Neural cell (in vitro differentiated cells): Measurements from ENCODE around the gene NOL7. TPM values are rescaled to one million over a fixed set of nuclear protein-coding genes. Genes with fewer than 3 reads are reported as not detected.

Source experiments
- H2AFZ ChIP-seq: fragments of 200-600, 300-800 bp; sonication (generic), shearing (Covaris generic); 2 replicates; pipeline ENCODE4 v1.6.0; 2014; ENCODE audit warnings: low read depth, mild to moderate bottlenecking, antibody characterized with exemption, low read length, moderate library complexity
- H3F3A ChIP-seq: fragments of 200-600 bp; shearing (Covaris generic); 2 replicates; pipeline ENCODE4 v1.6.1; 2016; ENCODE audit warnings: mild to moderate bottlenecking, moderate library complexity, mixed read lengths, antibody characterized with exemption, low read length; ENCODE audit not compliant: insufficient read depth, poor library complexity, severe bottlenecking
- H3K27ac ChIP-seq: fragments of 200-600, 300-800 bp; sonication (generic), shearing (Covaris generic); 2 replicates; pipeline ENCODE4 v1.5.1; 2014; ENCODE audit warnings: mild to moderate bottlenecking, low read length, moderate library complexity
- H3K27me3 ChIP-seq: fragments of 300-800, 200-600 bp; sonication (generic), shearing (Covaris generic); 2 replicates; pipeline ENCODE4 v1.6.0; 2014; ENCODE audit warnings: mild to moderate bottlenecking, low read depth, low read length, moderate library complexity; ENCODE audit not compliant: insufficient read depth
- H3K36me3 ChIP-seq: fragments of 300-800, 200-600 bp; sonication (generic), shearing (Covaris generic); 2 replicates; pipeline ENCODE4 v1.5.1; 2014; ENCODE audit warnings: mild to moderate bottlenecking, antibody characterized with exemption, low read length, moderate library complexity; ENCODE audit not compliant: insufficient read depth
- H3K4me2 ChIP-seq: fragments of 300-800, 200-600 bp; sonication (generic), shearing (Covaris generic); 2 replicates; pipeline ENCODE4 v1.6.0; 2014; ENCODE audit warnings: mild to moderate bottlenecking, low read length
- H3K4me3 ChIP-seq: fragments of 300-800, 200-600 bp; sonication (generic), shearing (Covaris generic); 2 replicates; pipeline ENCODE4 v1.5.1; 2014; ENCODE audit warnings: mild to moderate bottlenecking, low read length, moderate library complexity
- H3K79me2 ChIP-seq: fragments of 200-600 bp; shearing (Covaris generic); replicated peaks from 2 replicates; pipeline ENCODE4 v1.6.0; 2014; ENCODE audit warnings: mild to moderate bottlenecking, low read length, moderate library complexity; ENCODE audit not compliant: insufficient read depth
- H3K9ac ChIP-seq: fragments of 300-800, 200-600 bp; sonication (generic), shearing (Covaris generic); 2 replicates; pipeline ENCODE4 v1.6.1; 2016; ENCODE audit warnings: mild to moderate bottlenecking, low read length, mixed read lengths
- H3K9me2 ChIP-seq: fragments of 200-600 bp; shearing (Covaris generic); 2 replicates; pipeline ENCODE4 v1.6.1; 2016; ENCODE audit warnings: mild to moderate bottlenecking, low read length, mixed read lengths; ENCODE audit not compliant: insufficient read depth
- H3K9me3 ChIP-seq: fragments of 200-600, 300-800 bp; sonication (generic), shearing (Covaris generic); 2 replicates; pipeline ENCODE4 v1.6.1; 2016; ENCODE audit warnings: mild to moderate bottlenecking, mixed run types, low read length, moderate library complexity, mixed read lengths
- H4K20me1 ChIP-seq: fragments of 200-600 bp; shearing (Covaris generic); 2 replicates; pipeline ENCODE4 v1.6.1; 2016; ENCODE audit warnings: mild to moderate bottlenecking, mixed run types; ENCODE audit not compliant: insufficient read depth
- CTCF ChIP-seq: fragments of 450-650 bp; IDR thresholded peaks from 2 replicates; pipeline ENCODE4 v1.5.1; 2014; ENCODE audit warnings: antibody characterized with exemption, mild to moderate bottlenecking, moderate library complexity; ENCODE audit not compliant: poor library complexity, severe bottlenecking
- EP300 ChIP-seq: fragments of 450-650 bp; conservative IDR thresholded peaks from 2 replicates; pipeline ENCODE4 v1.6.1; 2014; ENCODE audit warnings: antibody characterized with exemption, mild to moderate bottlenecking, moderate library complexity; ENCODE audit not compliant: poor library complexity, severe bottlenecking
- EZH2 ChIP-seq: fragments of 200-600, 300-800 bp; shearing (Covaris generic), sonication (generic); IDR thresholded peaks from 2 replicates; pipeline ENCODE4 v1.6.1; 2014; ENCODE audit warnings: antibody characterized with exemption, low read length, borderline replicate concordance, mild to moderate bottlenecking; ENCODE audit not compliant: insufficient read depth, poor library complexity, severe bottlenecking
- MXI1 ChIP-seq: fragments of 450-650 bp; conservative IDR thresholded peaks from 2 replicates; pipeline ENCODE4 v1.6.1; 2014; ENCODE audit warnings: antibody characterized with exemption, mild to moderate bottlenecking; ENCODE audit not compliant: poor library complexity, severe bottlenecking
- POLR2AphosphoS5 ChIP-seq: IDR thresholded peaks from 2 replicates; pipeline ENCODE4 v1.6.1; 2012
- RAD21 ChIP-seq: fragments of 450-650 bp; conservative IDR thresholded peaks from 2 replicates; pipeline ENCODE4 v1.6.1; 2014; ENCODE audit warnings: antibody characterized with exemption, mild to moderate bottlenecking, moderate library complexity
- SMC3 ChIP-seq: fragments of 450-650 bp; conservative IDR thresholded peaks from 2 replicates; pipeline ENCODE4 v1.6.1; 2014; ENCODE audit warnings: antibody characterized with exemption, mild to moderate bottlenecking, moderate library complexity; ENCODE audit not compliant: poor library complexity
- TAF1 ChIP-seq: IDR thresholded peaks from 2 replicates; pipeline ENCODE4 v1.6.1; 2012; ENCODE audit warnings: low read depth
- polyA minus RNA-seq: library from RNA; depleted of rRNA, polyadenylated mRNA; stranded (reverse); fragments of >200 nt; gene quantifications from 2 replicates; pipeline ENCODE4 v1.2.3, GENCODE V29; 2014
- polyA plus RNA-seq: library from polyadenylated mRNA; depleted of rRNA; stranded (reverse); fragments of >200 nt; gene quantifications from 2 replicates; pipeline ENCODE4 v1.2.3, GENCODE V29; 2014
- TF ChIP-seq, protein P1 (sequence below): IDR thresholded peaks from 2 replicates; pipeline ENCODE4 v1.6.1; 2012; ENCODE audit warnings: borderline replicate concordance

The NOL7 gene
- polyA plus RNA-seq: 88.8 and 117 TPM in 2 replicates
- polyA minus RNA-seq: 35.1 and 40.9 TPM in 2 replicates

- Histone ChIP-seq H3K9me2 (no peaks in the 10 kb centered on the region), H2AFZ (peak within 1 kb of the TSS; percentile 92), H3K79me2 (peaks cover 20% of the 10 kb centered on the region), H3K9ac (peak within 1 kb of the TSS; percentile 75), H3K4me3 (peak within 1 kb of the TSS; percentile 98), H3K27ac (peak within 1 kb of the TSS; percentile 75), H3K9me3 (no peaks in the 10 kb centered on the region), H4K20me1 (no peaks in the 10 kb centered on the region), H3K27me3 (no peaks in the 10 kb centered on the region), H3K36me3 (peaks cover 10% of the 10 kb centered on the region), H3F3A (peaks cover 4% of the 10 kb centered on the region), H3K4me2 (peak within 1 kb of the TSS; percentile 93)
- peak; percentile 44 for TF ChIP-seq RAD21
- TF ChIP-seq, protein P1, sequence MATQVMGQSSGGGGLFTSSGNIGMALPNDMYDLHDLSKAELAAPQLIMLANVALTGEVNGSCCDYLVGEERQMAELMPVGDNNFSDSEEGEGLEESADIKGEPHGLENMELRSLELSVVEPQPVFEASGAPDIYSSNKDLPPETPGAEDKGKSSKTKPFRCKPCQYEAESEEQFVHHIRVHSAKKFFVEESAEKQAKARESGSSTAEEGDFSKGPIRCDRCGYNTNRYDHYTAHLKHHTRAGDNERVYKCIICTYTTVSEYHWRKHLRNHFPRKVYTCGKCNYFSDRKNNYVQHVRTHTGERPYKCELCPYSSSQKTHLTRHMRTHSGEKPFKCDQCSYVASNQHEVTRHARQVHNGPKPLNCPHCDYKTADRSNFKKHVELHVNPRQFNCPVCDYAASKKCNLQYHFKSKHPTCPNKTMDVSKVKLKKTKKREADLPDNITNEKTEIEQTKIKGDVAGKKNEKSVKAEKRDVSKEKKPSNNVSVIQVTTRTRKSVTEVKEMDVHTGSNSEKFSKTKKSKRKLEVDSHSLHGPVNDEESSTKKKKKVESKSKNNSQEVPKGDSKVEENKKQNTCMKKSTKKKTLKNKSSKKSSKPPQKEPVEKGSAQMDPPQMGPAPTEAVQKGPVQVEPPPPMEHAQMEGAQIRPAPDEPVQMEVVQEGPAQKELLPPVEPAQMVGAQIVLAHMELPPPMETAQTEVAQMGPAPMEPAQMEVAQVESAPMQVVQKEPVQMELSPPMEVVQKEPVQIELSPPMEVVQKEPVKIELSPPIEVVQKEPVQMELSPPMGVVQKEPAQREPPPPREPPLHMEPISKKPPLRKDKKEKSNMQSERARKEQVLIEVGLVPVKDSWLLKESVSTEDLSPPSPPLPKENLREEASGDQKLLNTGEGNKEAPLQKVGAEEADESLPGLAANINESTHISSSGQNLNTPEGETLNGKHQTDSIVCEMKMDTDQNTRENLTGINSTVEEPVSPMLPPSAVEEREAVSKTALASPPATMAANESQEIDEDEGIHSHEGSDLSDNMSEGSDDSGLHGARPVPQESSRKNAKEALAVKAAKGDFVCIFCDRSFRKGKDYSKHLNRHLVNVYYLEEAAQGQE: no peak
- TF ChIP-seq POLR2AphosphoS5: peak; percentile 97
- peak; percentile 44 for TF ChIP-seq TAF1
- peak; percentile 99 for TF ChIP-seq CTCF
- TF ChIP-seq EZH2: no peak
- peak; percentile 68 for TF ChIP-seq SMC3
- peak; percentile 48 for TF ChIP-seq EP300
- TF ChIP-seq MXI1: peak; percentile 99
These were observed at the start of gene NOL7 for GRCh38 chr6:13614926-13615791. Gene NOL7, plus strand, starts transcription at chr6:13615335. Its CDS starts 24 bp downstream, at chr6:13615359.

DNA sequence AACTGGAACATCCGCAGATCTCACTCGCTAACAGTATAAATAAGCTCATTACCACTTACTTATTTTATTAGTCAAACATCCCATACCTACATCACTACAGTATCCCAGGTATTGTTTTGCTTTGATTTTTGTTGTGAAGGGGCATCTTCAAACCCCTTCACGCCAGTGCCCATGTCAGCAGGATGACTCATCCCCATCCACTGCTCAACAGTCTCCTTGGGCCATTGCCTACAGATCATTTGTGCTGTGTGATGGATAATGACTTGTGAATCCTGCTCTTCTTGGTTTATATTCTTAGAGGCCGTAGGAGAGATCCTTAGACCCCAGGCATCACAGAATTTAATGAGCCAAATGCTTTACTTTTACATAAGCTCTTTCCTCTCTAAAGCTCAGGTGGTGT lies 49.2 kb upstream of the NOL7 start:
- H3K27me3 ChIP-seq: no peaks in the 10 kb centered on the region

More for the DNA sequence above, 49.2 kb upstream of the NOL7 start:
- Histone ChIP-seq H3K4me3 (no peak overlapping the region), H3F3A (no peaks in the 10 kb centered on the region), H3K27ac (no peak overlapping the region), H3K4me2 (no peak overlapping the region), H2AFZ (no peak overlapping the region), H3K79me2 (no peaks in the 10 kb centered on the region), H4K20me1 (no peaks in the 10 kb centered on the region), H3K9ac (no peak overlapping the region), H3K36me3 (no peaks in the 10 kb centered on the region), H3K9me2 (no peaks in the 10 kb centered on the region), H3K9me3 (no peaks in the 10 kb centered on the region)
- TF ChIP-seq CTCF (no peak), EP300 (no peak), TAF1 (no peak), SMC3 (no peak), MXI1 (no peak), RAD21 (no peak), POLR2AphosphoS5 (no peak), EZH2 (no peak)
- TF ChIP-seq, protein P1: no peak
